ENCODE measurements around the gene CFAP99. TPM values are rescaled to one million over a fixed set of nuclear protein-coding genes. Genes with fewer than 3 reads are reported as not detected.

The CFAP99 gene
- polyA plus RNA-seq, 3 donors = 0.15 to 0.27 TPM; not detected in 1

- H3K4me2 ChIP-seq (replicated peaks; ENCODE audit: extremely low read depth, low read length, poor library complexity, severe bottlenecking) = no peak overlapping the region
Measured at GRCh38 chr4:2486981-2487380, 68.2 kb downstream of the CFAP99 start.

GRCh38 chr4:2487632-2488031 is 68.9 kb downstream of the CFAP99 start:
- Histone ChIP-seq H4K20me1 (ENCODE audit: insufficient read depth, low read length) (peaks cover 90% of the 10 kb centered on the region), H3K79me2 (ENCODE audit: insufficient read depth, low read length) (peaks cover 95% of the 10 kb centered on the region), H3K36me3 (replicated peaks in 1 of 2; ENCODE audit: control insufficient read depth in 1 of 2, insufficient read depth in 2 of 2, low read length in 2 of 2) (peaks cover 24 to 42% of the 10 kb centered on the region in 2 donors), H3K4me2 (replicated peaks; ENCODE audit: extremely low read depth, low read length, poor library complexity, severe bottlenecking) (no peak overlapping the region), H3K4me1 (ENCODE audit: control insufficient read depth in 1 of 2, insufficient read depth in 2 of 2, low read length in 2 of 2) (peaks cover 55 to 63% of the 10 kb centered on the region in 2 donors), H3K4me3 (replicated peaks in 1 of 3; ENCODE audit: low read depth in 2 of 3, low read length in 3 of 3) (no peak overlapping the region), H3K27ac (ENCODE audit: low read depth in 1 of 2, low read length in 2 of 2) (peak overlapping the region in 1 of 2 donors; percentile 78), H3K27me3 (ENCODE audit: control insufficient read depth in 2 of 2, insufficient read depth in 2 of 2, low read length in 2 of 2) (no peaks in the 10 kb centered on the region), H3K9me3 (replicated peaks in 1 of 2; ENCODE audit: control insufficient read depth in 1 of 2, insufficient read depth in 1 of 2, low read length in 2 of 2) (no peaks in the 10 kb centered on the region), H2AFZ (ENCODE audit: insufficient read depth, low read depth, low read length, poor library complexity, severe bottlenecking) (no peak overlapping the region), H3K9ac (ENCODE audit: insufficient read depth, low read length, poor library complexity, severe bottlenecking) (no peak overlapping the region)
- Mint-ChIP-seq H3K27ac (peak overlapping the region in 4 of 7 donors; percentile 20 to 77 (median 58)), H3K27me3 (ENCODE audit: low read depth in 3 of 3) (peaks cover 0 to 2% (median 0%) of the 10 kb centered on the region in 3 donors), H3K4me1 (peaks cover 60% of the 10 kb centered on the region), H3K36me3 (peaks cover 23 to 42% of the 10 kb centered on the region in 2 donors), H3K4me3 (no peak overlapping the region), H3K9me3 (peaks cover 0 to 3% (median 0%) of the 10 kb centered on the region in 7 donors)
- peak in 1 of 3 donors; percentile 23 for DNase-seq
- 83% methylated on average over 3 of the region's 6 CpGs for WGBS (ENCODE audit: insufficient coverage)
- intact Hi-C loops (cut with micrococcal nuclease) = loop anchor here in 1 of 2 donors (5.0 kb wide), 1 partner anchor 50 kb away; the partner anchor contains the start of gene FAM193A
- no peak for TF ChIP-seq CTCF (IDR thresholded peaks at IDR 0.05)

More at GRCh38 chr4:2486981-2487380, 68.2 kb downstream of the CFAP99 start:
- no peaks in the 10 kb centered on the region for H3K9me3 ChIP-seq (replicated peaks in 1 of 2; ENCODE audit: control insufficient read depth in 1 of 2, insufficient read depth in 1 of 2, low read length in 2 of 2)
- H3K36me3 ChIP-seq (replicated peaks in 1 of 2; ENCODE audit: control insufficient read depth in 1 of 2, insufficient read depth in 2 of 2, low read length in 2 of 2) = peaks cover 18 to 35% of the 10 kb centered on the region in 2 donors
- H2AFZ ChIP-seq (ENCODE audit: insufficient read depth, low read depth, low read length, poor library complexity, severe bottlenecking) = no peak overlapping the region
- no peak for DNase-seq
- H3K4me3 Mint-ChIP-seq = no peak overlapping the region
- peaks cover 0 to 2% (median 0%) of the 10 kb centered on the region in 7 donors for H3K9me3 Mint-ChIP-seq
- H3K36me3 Mint-ChIP-seq = peaks cover 18 to 35% of the 10 kb centered on the region in 2 donors
- H3K27ac Mint-ChIP-seq = peak overlapping the region in 3 of 7 donors; percentile 55 to 96 (median 96)
- H3K4me1 ChIP-seq (ENCODE audit: control insufficient read depth in 1 of 2, insufficient read depth in 2 of 2, low read length in 2 of 2) = peaks cover 61 to 70% of the 10 kb centered on the region in 2 donors
- H3K4me3 ChIP-seq (replicated peaks in 1 of 3; ENCODE audit: low read depth in 2 of 3, low read length in 3 of 3) = no peak overlapping the region
- H4K20me1 ChIP-seq (ENCODE audit: insufficient read depth, low read length) = peaks cover 90% of the 10 kb centered on the region
- H3K79me2 ChIP-seq (ENCODE audit: insufficient read depth, low read length) = peaks cover 95% of the 10 kb centered on the region
- H3K27me3 Mint-ChIP-seq (ENCODE audit: low read depth in 3 of 3) = peaks cover 0 to 2% (median 0%) of the 10 kb centered on the region in 3 donors
- no peak for TF ChIP-seq CTCF (IDR thresholded peaks at IDR 0.05)
- no peak overlapping the region for H3K9ac ChIP-seq (ENCODE audit: insufficient read depth, low read length, poor library complexity, severe bottlenecking)
- no peaks in the 10 kb centered on the region for H3K27me3 ChIP-seq (ENCODE audit: control insufficient read depth in 2 of 2, insufficient read depth in 2 of 2, low read length in 2 of 2)
- H3K27ac ChIP-seq (ENCODE audit: low read depth in 1 of 2, low read length in 2 of 2) = peak overlapping the region in 1 of 2 donors; percentile 78
- 93% methylated on average over 2 of the region's 6 CpGs for WGBS (ENCODE audit: insufficient coverage)
- intact Hi-C loops (cut with micrococcal nuclease) = loop anchor here in 1 of 2 donors (5.0 kb wide), 1 partner anchor 50 kb away; the partner anchor contains the start of gene FAM193A
- peaks cover 66% of the 10 kb centered on the region for H3K4me1 Mint-ChIP-seq
